ENCODE results near the gene HNRNPL. TPM values are rescaled to one million over a fixed set of nuclear protein-coding genes. Genes with fewer than 3 reads are reported as not detected.

Gene HNRNPL
- polyA plus RNA-seq, 1 donor from 2014 or later = 315 TPM

- Histone ChIP-seq H3K9ac (ENCODE audit: low read length) (no peak overlapping the region), H2AFZ (ENCODE audit: low read depth, low read length) (no peak overlapping the region), H3K27me3 (ENCODE audit: insufficient read depth, low read depth, low read length) (no peaks in the 10 kb centered on the region), H3K79me2 (replicated peaks; ENCODE audit: insufficient read depth, low read length) (no peaks in the 10 kb centered on the region), H3K4me3 (ENCODE audit: low read length) (no peak overlapping the region), H3K36me3 (ENCODE audit: insufficient read depth, low read length) (no peaks in the 10 kb centered on the region), H3K27ac (ENCODE audit: low read length) (no peak overlapping the region), H4K20me1 (ENCODE audit: insufficient read depth) (no peaks in the 10 kb centered on the region), H3K9me3 (ENCODE audit: low read length) (no peaks in the 10 kb centered on the region), H3K9me2 (ENCODE audit: insufficient read depth, low read length) (no peaks in the 10 kb centered on the region), H3K4me2 (ENCODE audit: low read length) (no peak overlapping the region), H3F3A (ENCODE audit: insufficient read depth, low read length, poor library complexity, severe bottlenecking) (no peaks in the 10 kb centered on the region)
- TF ChIP-seq EP300 (conservative IDR thresholded peaks at IDR 0.05; ENCODE audit: poor library complexity, severe bottlenecking) (no peak), TAF1 (IDR thresholded peaks at IDR 0.05; ENCODE audit: low read depth) (no peak), CTCF (IDR thresholded peaks at IDR 0.05; ENCODE audit: poor library complexity, severe bottlenecking) (no peak), SMC3 (conservative IDR thresholded peaks at IDR 0.05; ENCODE audit: poor library complexity) (no peak), POLR2AphosphoS5 (IDR thresholded peaks at IDR 0.05) (no peak), MXI1 (conservative IDR thresholded peaks at IDR 0.05; ENCODE audit: poor library complexity, severe bottlenecking) (no peak), RAD21 (conservative IDR thresholded peaks at IDR 0.05) (no peak), EZH2 (IDR thresholded peaks at IDR 0.05; ENCODE audit: borderline replicate concordance, insufficient read depth, low read length, poor library complexity, severe bottlenecking) (no peak), REST (IDR thresholded peaks at IDR 0.05; ENCODE audit: borderline replicate concordance) (no peak)
These were observed 29.6 kb upstream of the HNRNPL start for GRCh38 chr19:38879400-38879751.

GRCh38 chr19:38878575-38879399, 29.0 kb upstream of the HNRNPL start:
- H3F3A ChIP-seq (ENCODE audit: insufficient read depth, low read length, poor library complexity, severe bottlenecking) = no peaks in the 10 kb centered on the region
- H2AFZ ChIP-seq (ENCODE audit: low read depth, low read length) = no peak overlapping the region
- no peak overlapping the region for H3K9ac ChIP-seq (ENCODE audit: low read length)
- H4K20me1 ChIP-seq (ENCODE audit: insufficient read depth) = no peaks in the 10 kb centered on the region
- H3K79me2 ChIP-seq (replicated peaks; ENCODE audit: insufficient read depth, low read length) = no peaks in the 10 kb centered on the region
- H3K4me3 ChIP-seq (ENCODE audit: low read length) = no peak overlapping the region
- TF ChIP-seq EZH2 (IDR thresholded peaks at IDR 0.05; ENCODE audit: borderline replicate concordance, insufficient read depth, low read length, poor library complexity, severe bottlenecking) (no peak), SMC3 (conservative IDR thresholded peaks at IDR 0.05; ENCODE audit: poor library complexity) (no peak), POLR2AphosphoS5 (IDR thresholded peaks at IDR 0.05) (no peak), REST (IDR thresholded peaks at IDR 0.05; ENCODE audit: borderline replicate concordance) (no peak), RAD21 (conservative IDR thresholded peaks at IDR 0.05) (no peak), EP300 (conservative IDR thresholded peaks at IDR 0.05; ENCODE audit: poor library complexity, severe bottlenecking) (no peak), TAF1 (IDR thresholded peaks at IDR 0.05; ENCODE audit: low read depth) (no peak), CTCF (IDR thresholded peaks at IDR 0.05; ENCODE audit: poor library complexity, severe bottlenecking) (no peak), MXI1 (conservative IDR thresholded peaks at IDR 0.05; ENCODE audit: poor library complexity, severe bottlenecking) (no peak)
- no peak overlapping the region for H3K4me2 ChIP-seq (ENCODE audit: low read length)
- no peaks in the 10 kb centered on the region for H3K9me3 ChIP-seq (ENCODE audit: low read length)
- no peak overlapping the region for H3K27ac ChIP-seq (ENCODE audit: low read length)
- H3K9me2 ChIP-seq (ENCODE audit: insufficient read depth, low read length) = no peaks in the 10 kb centered on the region
- H3K27me3 ChIP-seq (ENCODE audit: insufficient read depth, low read depth, low read length) = no peaks in the 10 kb centered on the region
- H3K36me3 ChIP-seq (ENCODE audit: insufficient read depth, low read length) = no peaks in the 10 kb centered on the region

Measured in neural cell (in vitro differentiated cells).